NCI-H526 (cell line): ENCODE measurements around the gene F10.

Experiments
- DNase-seq, 2 experiments: peaks; one replicate each; lab custom pipeline; 2025; lab: John Stamatoyannopoulos, UW

The F10 gene

GRCh38 chr13:113138792-113139551 is 16.4 kb downstream of the F10 start:
- DNase-seq, result no peak

GRCh38 chr13:113139577-113139976 is 17.0 kb downstream of the F10 start:
- DNase-seq, result no peak

- no peak for DNase-seq
Observed at GRCh38 chr13:113140677-113141600, 18.3 kb downstream of the F10 start.

- DNase-seq, result no peak
Observed at GRCh38 chr13:113141601-113141970, 19.0 kb downstream of the F10 start.

- DNase-seq, result no peak
Observed at GRCh38 chr13:113142876-113143275, 20.3 kb downstream of the F10 start.

GRCh38 chr13:113143466-113144254 is 21.1 kb downstream of the F10 start:
- no peak for DNase-seq

GRCh38 chr13:113144255-113144629 is 21.6 kb downstream of the F10 start:
- no peak for DNase-seq

- no peak for DNase-seq
Observed at GRCh38 chr13:113145496-113145895, 22.9 kb downstream of the F10 start.

- no peak for DNase-seq
Observed at GRCh38 chr13:113145911-113146598, 23.5 kb downstream of the F10 start.

- no peak for DNase-seq
Observed at GRCh38 chr13:113146750-113147149, 24.2 kb downstream of the F10 start.

- no peak for DNase-seq
Observed at GRCh38 chr13:113147206-113147605, 24.6 kb downstream of the F10 start.

- DNase-seq, result no peak
Observed at GRCh38 chr13:113148407-113148806, 25.8 kb downstream of the F10 start.

- no peak for DNase-seq
Observed at GRCh38 chr13:113148940-113149503, 26.4 kb downstream of the F10 start.

GRCh38 chr13:113149711-113150549 is 27.3 kb downstream of the F10 start:
- DNase-seq, result no peak

- DNase-seq, result no peak
Observed at GRCh38 chr13:113150550-113151365, 28.2 kb downstream of the F10 start.

- DNase-seq, result peak in 1 of 2 experiments; percentile 18
Observed at GRCh38 chr13:113151745-113152690, 29.4 kb downstream of the F10 start.

GRCh38 chr13:113152691-113152983 is 30.0 kb downstream of the F10 start:
- DNase-seq, result no peak

GRCh38 chr13:113152984-113153809 is 30.6 kb downstream of the F10 start:
- DNase-seq, result peak in 1 of 2 experiments; percentile 76
